H9 (cell line): ENCODE results near the gene RNF214. TPM values are rescaled to one million over a fixed set of nuclear protein-coding genes. Genes with fewer than 3 reads are reported as not detected.

Source experiments
- DNase-seq: peaks from one replicate; pipeline ENCODE4 v3.0.0-alpha.2; 2017
- H2AFZ ChIP-seq: one replicate; pipeline ENCODE4 v1.6.1; 2013; ENCODE audit warnings: mild to moderate bottlenecking, low read length, control low read depth, moderate library complexity
- H2AK5ac ChIP-seq: 2 replicates; pipeline ENCODE4 v1.6.1; 2013; ENCODE audit warnings: low read length, control low read depth, mixed read lengths; ENCODE audit not compliant: insufficient read length
- H2BK120ac ChIP-seq: one replicate; pipeline ENCODE4 v1.6.1; 2013; ENCODE audit warnings: low read depth, mild to moderate bottlenecking, low read length, control low read depth, inconsistent platforms; ENCODE audit not compliant: poor library complexity, severe bottlenecking
- H2BK12ac ChIP-seq: 2 replicates; pipeline ENCODE4 v1.6.1; 2013; ENCODE audit warnings: low read length, control low read depth, mixed read lengths, low read depth; ENCODE audit not compliant: insufficient read length
- H2BK15ac ChIP-seq: 2 replicates; pipeline ENCODE4 v1.6.1; 2013; ENCODE audit warnings: low read depth, low read length, control low read depth
- H2BK20ac ChIP-seq: one replicate; pipeline ENCODE4 v1.6.1; 2013; ENCODE audit warnings: low read depth, mild to moderate bottlenecking, low read length, control low read depth, inconsistent platforms; ENCODE audit not compliant: poor library complexity, severe bottlenecking
- H2BK5ac ChIP-seq: 2 replicates; pipeline ENCODE4 v1.6.1; 2013; ENCODE audit warnings: low read length, control low read depth, mixed read lengths; ENCODE audit not compliant: insufficient read length
- H3K14ac ChIP-seq: 2 replicates; pipeline ENCODE4 v1.6.1; 2013; ENCODE audit warnings: low read length, control low read depth; ENCODE audit not compliant: insufficient read depth
- H3K18ac ChIP-seq: 2 replicates; pipeline ENCODE4 v1.6.1; 2013; ENCODE audit warnings: low read depth, mild to moderate bottlenecking, mixed read lengths, low read length, control low read depth; ENCODE audit not compliant: insufficient read length
- H3K23ac ChIP-seq: 2 replicates; pipeline ENCODE4 v1.6.1; 2013; ENCODE audit warnings: low read length, control low read depth, mixed read lengths, low read depth; ENCODE audit not compliant: insufficient read length
- H3K23me2 ChIP-seq: 2 replicates; pipeline ENCODE4 v1.6.1; 2013; ENCODE audit warnings: low read depth, mild to moderate bottlenecking, mixed read lengths, low read length, control low read depth; ENCODE audit not compliant: insufficient read length, poor library complexity, severe bottlenecking
- H3K27ac ChIP-seq: 2 replicates; pipeline ENCODE4 v1.5.1; 2013; ENCODE audit warnings: low read length, control low read depth, mixed read lengths, low read depth; ENCODE audit not compliant: insufficient read length
- H3K27me3 ChIP-seq: 2 replicates; pipeline ENCODE4 v1.6.1; 2013; ENCODE audit warnings: low read length, control low read depth, inconsistent platforms; ENCODE audit not compliant: insufficient read depth
- H3K4ac ChIP-seq: 2 replicates; pipeline ENCODE4 v1.6.1; 2013; ENCODE audit warnings: low read depth, mild to moderate bottlenecking, control low read depth, inconsistent platforms, low read length, moderate library complexity
- H3K4me1 ChIP-seq: 2 replicates; pipeline ENCODE4 v1.6.1; 2013; ENCODE audit warnings: low read length, control low read depth, inconsistent platforms; ENCODE audit not compliant: insufficient read depth
- H3K4me2 ChIP-seq: 2 replicates; pipeline ENCODE4 v1.6.1; 2013; ENCODE audit warnings: low read length, control low read depth, mixed read lengths; ENCODE audit not compliant: insufficient read length, insufficient read depth
- H3K56ac ChIP-seq: 2 replicates; pipeline ENCODE4 v1.6.1; 2013; ENCODE audit warnings: low read depth, mild to moderate bottlenecking, mixed read lengths, low read length, control low read depth; ENCODE audit not compliant: insufficient read length
- H3K79me1 ChIP-seq: 2 replicates; pipeline ENCODE4 v1.6.1; 2013; ENCODE audit warnings: low read depth, mild to moderate bottlenecking, moderate library complexity, low read length, control low read depth, inconsistent platforms; ENCODE audit not compliant: insufficient read depth, poor library complexity, severe bottlenecking
- H3K79me2 ChIP-seq: 2 replicates; pipeline ENCODE4 v1.6.1; 2013; ENCODE audit warnings: low read length, control low read depth, inconsistent platforms; ENCODE audit not compliant: insufficient read depth
- H3K9ac ChIP-seq: 2 replicates; pipeline ENCODE4 v1.6.1; 2013; ENCODE audit warnings: low read length, control low read depth, mixed read lengths; ENCODE audit not compliant: insufficient read length; ENCODE audit errors: extremely low read depth
- H3K9me3 ChIP-seq: one replicate; pipeline ENCODE4 v1.6.1; 2013; ENCODE audit warnings: low read depth, low read length, inconsistent platforms; ENCODE audit not compliant: control insufficient read depth
- H3T11ph ChIP-seq: one replicate; pipeline ENCODE4 v1.6.1; 2013; ENCODE audit warnings: mild to moderate bottlenecking, low read length, control low read depth, inconsistent platforms
- H4K20me1 ChIP-seq: one replicate; pipeline ENCODE4 v1.6.1; 2013; ENCODE audit not compliant: control insufficient read depth, insufficient read length, insufficient read depth
- H4K5ac ChIP-seq: 2 replicates; pipeline ENCODE4 v1.6.1; 2013; ENCODE audit warnings: low read depth, mild to moderate bottlenecking, mixed read lengths, low read length, control low read depth; ENCODE audit not compliant: insufficient read length
- H4K8ac ChIP-seq: replicated peaks from 2 replicates; pipeline ENCODE4 v1.6.1; 2013; ENCODE audit warnings: low read length, control low read depth, mixed read lengths, low read depth; ENCODE audit not compliant: insufficient read length
- H4K91ac ChIP-seq: 2 replicates; pipeline ENCODE4 v1.6.1; 2013; ENCODE audit warnings: low read depth, mild to moderate bottlenecking, moderate library complexity, mixed read lengths, low read length, control low read depth; ENCODE audit not compliant: insufficient read length
- H3K27ac Mint-ChIP-seq, 3 experiments: 2 replicates in 2 of 3; 3 replicates in 1 of 3; pipeline ENCODE4 v1.8.0; 2020 to 2021; ENCODE audit warnings: mixed read lengths in 3 of 3, mild to moderate bottlenecking in 1 of 3, moderate library complexity in 1 of 3
- H3K27me3 Mint-ChIP-seq: 2 replicates; pipeline ENCODE4 v1.8.0; 2021; ENCODE audit warnings: low read depth, mild to moderate bottlenecking, moderate library complexity, mixed read lengths
- H3K36me3 Mint-ChIP-seq, 3 experiments: 2 replicates in 2 of 3; 3 replicates in 1 of 3; pipeline ENCODE4 v1.8.0; 2020 to 2021; ENCODE audit warnings: low read depth in 3 of 3, mixed read lengths in 3 of 3; ENCODE audit not compliant: insufficient read depth in 1 of 3
- H3K4me1 Mint-ChIP-seq, 2 experiments: 2 replicates each; pipeline ENCODE4 v1.8.0; 2020; ENCODE audit warnings: mixed read lengths in 2 of 2
- H3K4me3 Mint-ChIP-seq, 2 experiments: 2 replicates in 1 of 2; 3 replicates in 1 of 2; pipeline ENCODE4 v1.8.0; 2020 to 2021; ENCODE audit warnings: mild to moderate bottlenecking in 2 of 2, mixed read lengths in 2 of 2, moderate library complexity in 1 of 2
- H3K9me3 Mint-ChIP-seq, 2 experiments: 2 replicates in 1 of 2; 3 replicates in 1 of 2; pipeline ENCODE4 v1.8.0; 2020; ENCODE audit warnings: mild to moderate bottlenecking in 2 of 2, mixed read lengths in 2 of 2, moderate library complexity in 1 of 2
- CTCF ChIP-seq: fragments of 200-600 bp; sonication (generic); conservative IDR thresholded peaks from 3 replicates; pipeline ENCODE4 v1.8.0; 2021; ENCODE audit warnings: antibody characterized with exemption, mild to moderate bottlenecking
- WGBS: extraction: QIAGEN DNeasy Blood & Tissue Kit; methylation state at CpG from one replicate; pipeline ENCODE4 v1.1.7; 2013; ENCODE audit warnings: missing lambda C conversion rate, low lambda C conversion rate, mixed read lengths; ENCODE audit not compliant: insufficient read length; ENCODE audit errors: extremely low coverage; 5-methylcytosine and 5-hydroxymethylcytosine counted together
- total RNA-seq: library from RNA; stranded (reverse); gene quantifications from 2 replicates; pipeline ENCODE4 v1.2.1, GENCODE V29; 2021

RNF214 gene
- total RNA-seq, 1 experiment from 2014 or later: 26.0 TPM

GRCh38 chr11:117309310-117309709, 76.8 kb downstream of the RNF214 start:
- H3K4me3 Mint-ChIP-seq: no peak overlapping the region
- no peak overlapping the region for H3K56ac ChIP-seq
- no peaks in the 10 kb centered on the region for H4K20me1 ChIP-seq
- H3K9me3 ChIP-seq: no peaks in the 10 kb centered on the region
- no peaks in the 10 kb centered on the region for H3K23me2 ChIP-seq
- H2AK5ac ChIP-seq: no peak overlapping the region
- H3T11ph ChIP-seq: no peak overlapping the region
- no peaks in the 10 kb centered on the region for H3K9me3 Mint-ChIP-seq
- H3K36me3 Mint-ChIP-seq: no peaks in the 10 kb centered on the region
- H4K5ac ChIP-seq: no peak overlapping the region
- no peak overlapping the region for H4K8ac ChIP-seq
- no peak overlapping the region for H3K9ac ChIP-seq
- no peaks in the 10 kb centered on the region for H3K4me1 ChIP-seq
- H2BK20ac ChIP-seq: no peak overlapping the region
- no peak overlapping the region for H2BK5ac ChIP-seq
- H3K27ac ChIP-seq: no peak overlapping the region
- WGBS: no CpG with 5 or more reads among the region's 7 CpGs
- no peaks in the 10 kb centered on the region for H3K79me2 ChIP-seq
- H2BK120ac ChIP-seq: no peak overlapping the region
- H3K14ac ChIP-seq: no peak overlapping the region
- no peak overlapping the region for H2BK12ac ChIP-seq
- peaks cover 8% of the 10 kb centered on the region in 2 experiments for H3K4me1 Mint-ChIP-seq
- H4K91ac ChIP-seq: no peak overlapping the region
- no peak overlapping the region for H3K23ac ChIP-seq
- no peak overlapping the region for H3K18ac ChIP-seq
- H2BK15ac ChIP-seq: no peak overlapping the region
- H3K27ac Mint-ChIP-seq: no peak overlapping the region
- H2AFZ ChIP-seq: no peak overlapping the region
- H3K27me3 ChIP-seq: no peaks in the 10 kb centered on the region
- no peaks in the 10 kb centered on the region for H3K79me1 ChIP-seq
- no peak overlapping the region for H3K4ac ChIP-seq
- TF ChIP-seq CTCF: no peak
- DNase-seq: no peak
- H3K4me2 ChIP-seq: no peak overlapping the region
- peaks cover 5% of the 10 kb centered on the region for H3K27me3 Mint-ChIP-seq
